Occipital lobe (tissue), 2 donors: ENCODE data around the gene DHX40. TPM values are rescaled to one million over a fixed set of nuclear protein-coding genes. Genes with fewer than 3 reads are reported as not detected.
"Not testable (repeated sequence)": the region's sequence is repeated elsewhere in the genome, so short reads cannot be mapped to it uniquely, and the experiment has no call there.

Source experiments
- DNase-seq: peaks from one replicate; lab custom pipeline; 2025; lab: John Stamatoyannopoulos, UW
- total RNA-seq: library from RNA; depleted of rRNA; stranded (reverse); fragments of >200 nt; gene quantifications from one replicate; pipeline ENCODE4 v1.2.3, GENCODE V29; 2014

Gene DHX40
- total RNA-seq, result 91.6 TPM

- peak; percentile 85 for DNase-seq
These were observed at the start of gene DHX40 for GRCh38 chr17:59565171-59565958. DHX40 (plus strand) TSS chr17:59565610; CDS start chr17:59565672, 62 bp downstream.

- no peak for DNase-seq
These were observed 49.0 kb upstream of the DHX40 start for GRCh38 chr17:59516451-59516850.

- no peak for DNase-seq
These were observed 46.3 kb upstream of the DHX40 start for GRCh38 chr17:59519132-59519531.

- no peak for DNase-seq
These were observed 45.2 kb upstream of the DHX40 start for GRCh38 chr17:59520251-59520650.

- DNase-seq, result no peak
These were observed 43.8 kb upstream of the DHX40 start for GRCh38 chr17:59521465-59522126.

GRCh38 chr17:59524930-59525329 lies 40.5 kb upstream of the DHX40 start:
- not testable (repeated sequence) for DNase-seq

GRCh38 chr17:59525668-59526067 lies 39.7 kb upstream of the DHX40 start:
- DNase-seq, result no peak

- no peak for DNase-seq
These were observed 39.0 kb upstream of the DHX40 start for GRCh38 chr17:59526451-59526850.

- DNase-seq, result no peak
These were observed 38.0 kb upstream of the DHX40 start for GRCh38 chr17:59527325-59527917.

- no peak for DNase-seq
These were observed 37.5 kb upstream of the DHX40 start for GRCh38 chr17:59527931-59528330.

GRCh38 chr17:59530531-59530930 lies 34.9 kb upstream of the DHX40 start:
- no peak for DNase-seq

- DNase-seq, result no peak
These were observed 31.7 kb upstream of the DHX40 start for GRCh38 chr17:59533694-59534093.

GRCh38 chr17:59534583-59534982 lies 30.8 kb upstream of the DHX40 start:
- DNase-seq, result no peak

- DNase-seq, result no peak
These were observed 27.1 kb upstream of the DHX40 start for GRCh38 chr17:59538195-59538909.

- no peak for DNase-seq
These were observed 22.3 kb upstream of the DHX40 start for GRCh38 chr17:59542960-59543635.

- no peak for DNase-seq
These were observed 19.5 kb upstream of the DHX40 start for GRCh38 chr17:59545942-59546341.

- no peak for DNase-seq
These were observed 18.1 kb upstream of the DHX40 start for GRCh38 chr17:59547131-59547915.

GRCh38 chr17:59548985-59549384 lies 16.4 kb upstream of the DHX40 start:
- not testable (repeated sequence) for DNase-seq

GRCh38 chr17:59550703-59551102 lies 14.7 kb upstream of the DHX40 start:
- DNase-seq, result no peak

GRCh38 chr17:59558039-59558438 lies 7.4 kb upstream of the DHX40 start:
- DNase-seq, result no peak

- no peak for DNase-seq
These were observed 6.5 kb upstream of the DHX40 start for GRCh38 chr17:59558953-59559352.
